GM21619 (cell line): ENCODE results near the gene CPA5.

Source experiments
- ATAC-seq: cut with Tn5 transposase; IDR thresholded peaks from one replicate; pipeline ENCODE4 v1.9.1; 2021; ENCODE audit not compliant: unreplicated experiment

Gene CPA5

DNA sequence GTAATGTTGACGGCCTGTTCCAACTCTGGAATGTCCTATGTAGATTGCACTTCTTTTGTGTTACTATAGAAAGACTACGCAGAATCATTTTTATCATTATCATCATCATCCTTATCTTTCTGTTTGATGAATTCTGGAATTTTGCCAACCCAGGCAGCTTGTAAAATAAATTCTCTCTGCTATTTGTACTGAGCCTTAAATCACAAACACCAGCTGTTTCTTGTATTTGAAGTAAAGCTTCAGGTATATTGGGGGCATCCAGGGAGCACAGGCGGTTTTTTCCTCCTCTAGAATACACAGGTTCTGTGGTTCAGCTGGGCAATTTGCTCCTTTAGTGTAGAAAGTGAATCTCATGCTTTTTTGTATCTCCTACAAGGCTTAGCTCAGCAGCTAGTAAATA lies 14.9 kb upstream of the CPA5 start:
- no peak for ATAC-seq

- ATAC-seq = no peak
These were observed 12.2 kb upstream of the CPA5 start for GRCh38 chr7:130332259-130333053.

DNA sequence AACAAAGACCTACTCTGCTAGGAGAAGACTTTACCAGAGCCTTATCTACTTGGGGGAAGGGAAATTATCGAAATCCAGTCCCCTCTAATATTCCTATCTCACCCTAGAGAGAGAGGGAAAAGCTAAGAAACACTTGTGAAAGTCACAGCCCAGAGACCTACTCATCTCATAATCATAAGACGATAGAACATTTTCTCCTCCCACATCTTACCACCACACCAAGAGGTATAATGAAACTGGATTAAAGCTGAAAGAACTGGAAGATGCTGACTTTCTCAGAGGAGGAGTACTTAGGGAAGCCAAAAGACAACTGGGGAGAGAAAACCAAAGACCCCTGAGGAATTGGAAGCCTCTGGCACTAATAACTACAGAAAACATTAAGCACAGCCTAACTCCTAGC lies 10.8 kb upstream of the CPA5 start:
- ATAC-seq = no peak

- ATAC-seq = no peak
These were observed 10.3 kb upstream of the CPA5 start for GRCh38 chr7:130334274-130334673.

- no peak for ATAC-seq
These were observed 7.1 kb upstream of the CPA5 start for GRCh38 chr7:130337410-130337971.

- no peak for ATAC-seq
These were observed 6.4 kb upstream of the CPA5 start for GRCh38 chr7:130338233-130338632.

- ATAC-seq = no peak
These were observed 2.7 kb upstream of the CPA5 start for GRCh38 chr7:130341882-130342281.

- no peak for ATAC-seq
These were observed 1.8 kb upstream of the CPA5 start for GRCh38 chr7:130342701-130343380.

DNA sequence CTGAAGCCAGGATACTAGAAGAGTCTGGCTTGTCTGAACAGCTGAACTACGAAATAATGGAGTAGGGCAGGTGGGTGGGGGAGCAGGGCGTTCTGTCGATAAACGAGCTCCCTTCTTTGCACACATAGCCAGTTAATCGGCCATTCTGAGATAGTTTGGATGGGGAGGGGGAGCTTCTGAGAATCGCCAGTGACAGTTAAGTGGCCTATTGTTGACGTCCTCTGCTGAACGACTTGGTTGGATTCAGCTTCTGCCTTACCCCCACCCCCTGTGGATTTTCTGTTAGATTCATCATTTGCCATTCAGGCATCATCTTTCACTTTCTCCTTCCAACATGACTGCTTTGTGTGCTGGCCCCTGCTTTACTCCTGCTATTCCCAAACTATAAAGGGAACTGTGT lies 520 bp downstream of the CPA5 start:
- no peak for ATAC-seq

- no peak for ATAC-seq
These were observed 1.1 kb downstream of the CPA5 start for GRCh38 chr7:130345725-130346124.

DNA sequence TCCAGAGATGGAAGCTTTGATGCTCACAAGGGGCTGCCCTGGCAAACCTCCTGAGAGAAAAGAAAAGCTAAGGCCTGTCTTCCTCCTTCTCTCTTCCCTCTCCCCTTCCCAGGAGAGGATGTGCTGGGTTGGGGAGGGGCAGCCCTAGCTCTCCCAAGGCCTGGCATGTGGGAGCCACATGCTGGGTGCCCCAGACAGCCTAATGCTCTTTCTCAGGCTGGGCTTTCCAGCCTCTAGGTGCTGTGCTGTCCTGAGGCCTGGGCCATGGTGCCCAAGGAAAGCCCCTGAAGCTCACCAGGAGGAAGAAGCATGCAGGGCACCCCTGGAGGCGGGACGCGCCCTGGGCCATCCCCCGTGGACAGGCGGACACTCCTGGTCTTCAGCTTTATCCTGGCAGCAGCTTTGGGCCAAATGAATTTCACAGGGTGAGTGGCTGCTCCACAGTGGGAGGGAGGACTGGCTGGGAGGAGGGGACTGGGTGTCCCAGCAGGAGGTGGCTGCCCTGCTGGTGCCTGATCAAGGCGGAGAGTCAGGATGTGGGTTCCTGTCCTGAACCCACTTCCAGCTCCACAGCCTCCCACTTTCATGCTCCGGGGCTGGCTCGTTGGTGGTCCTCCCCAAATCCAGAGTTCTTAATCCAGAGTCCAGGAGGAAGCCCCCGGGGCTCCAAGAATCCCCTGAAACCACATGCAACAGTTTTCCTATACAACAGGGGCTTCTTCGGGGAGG lies 1.7 kb downstream of the CPA5 start:
- ATAC-seq = no peak

DNA sequence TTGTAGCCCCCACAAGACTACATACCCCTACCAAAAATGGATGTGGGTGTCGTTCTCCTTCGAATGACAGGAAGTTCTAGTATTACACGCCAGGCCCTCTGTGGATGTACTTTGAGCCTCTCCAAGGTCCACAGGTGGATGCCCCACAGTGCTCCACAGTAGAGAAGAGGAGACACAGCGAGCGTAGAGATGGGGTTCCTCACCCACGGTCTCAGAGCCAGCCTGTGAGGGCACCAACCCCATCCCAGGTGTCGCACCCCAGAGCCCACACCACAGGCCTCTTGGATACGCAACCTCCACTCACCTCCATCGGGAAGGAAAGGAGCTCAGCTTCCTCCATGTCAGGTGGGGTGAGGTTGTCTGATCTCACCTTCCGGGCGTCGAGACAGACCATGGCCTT lies 2.3 kb downstream of the CPA5 start:
- ATAC-seq = no peak

DNA sequence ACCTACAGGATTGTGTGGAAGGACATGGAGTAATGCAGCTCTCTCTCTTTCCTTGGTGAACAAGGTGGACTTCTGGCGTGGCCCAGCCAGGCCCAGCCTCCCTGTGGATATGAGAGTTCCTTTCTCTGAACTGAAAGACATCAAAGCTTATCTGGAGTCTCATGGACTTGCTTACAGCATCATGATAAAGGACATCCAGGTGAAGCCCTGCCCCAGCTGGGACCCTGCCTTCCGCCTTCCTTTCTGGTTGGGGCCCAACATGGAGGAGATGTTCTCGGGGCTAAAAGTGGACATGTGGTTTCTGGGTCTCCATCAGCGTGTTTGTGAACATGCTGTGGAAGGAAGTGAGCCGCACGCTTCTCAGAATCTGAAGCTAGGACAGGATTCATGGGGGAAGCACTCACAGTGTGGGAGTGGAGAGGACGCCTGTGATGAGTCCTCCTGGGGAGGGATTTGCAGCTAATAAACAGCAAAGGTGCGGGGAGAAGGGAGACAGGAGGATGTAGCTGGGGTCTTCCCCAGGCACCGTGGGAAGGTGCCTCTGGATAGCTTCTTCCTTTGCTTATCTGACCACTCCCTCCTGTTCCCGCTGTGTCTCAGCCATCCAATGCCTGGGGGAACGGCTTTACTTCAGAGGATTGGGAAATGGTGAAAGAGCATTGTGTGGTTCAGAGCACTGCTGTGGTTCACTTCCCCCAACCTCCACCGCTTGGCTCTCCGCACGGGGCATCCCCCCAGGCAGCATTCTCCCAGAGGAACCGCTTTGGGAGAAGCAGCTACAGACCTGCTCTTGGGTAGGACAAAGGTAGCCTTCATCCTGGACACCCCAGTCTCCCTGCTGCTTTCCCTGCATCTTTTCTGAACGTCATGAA lies 5.5 kb downstream of the CPA5 start:
- ATAC-seq = no peak

DNA sequence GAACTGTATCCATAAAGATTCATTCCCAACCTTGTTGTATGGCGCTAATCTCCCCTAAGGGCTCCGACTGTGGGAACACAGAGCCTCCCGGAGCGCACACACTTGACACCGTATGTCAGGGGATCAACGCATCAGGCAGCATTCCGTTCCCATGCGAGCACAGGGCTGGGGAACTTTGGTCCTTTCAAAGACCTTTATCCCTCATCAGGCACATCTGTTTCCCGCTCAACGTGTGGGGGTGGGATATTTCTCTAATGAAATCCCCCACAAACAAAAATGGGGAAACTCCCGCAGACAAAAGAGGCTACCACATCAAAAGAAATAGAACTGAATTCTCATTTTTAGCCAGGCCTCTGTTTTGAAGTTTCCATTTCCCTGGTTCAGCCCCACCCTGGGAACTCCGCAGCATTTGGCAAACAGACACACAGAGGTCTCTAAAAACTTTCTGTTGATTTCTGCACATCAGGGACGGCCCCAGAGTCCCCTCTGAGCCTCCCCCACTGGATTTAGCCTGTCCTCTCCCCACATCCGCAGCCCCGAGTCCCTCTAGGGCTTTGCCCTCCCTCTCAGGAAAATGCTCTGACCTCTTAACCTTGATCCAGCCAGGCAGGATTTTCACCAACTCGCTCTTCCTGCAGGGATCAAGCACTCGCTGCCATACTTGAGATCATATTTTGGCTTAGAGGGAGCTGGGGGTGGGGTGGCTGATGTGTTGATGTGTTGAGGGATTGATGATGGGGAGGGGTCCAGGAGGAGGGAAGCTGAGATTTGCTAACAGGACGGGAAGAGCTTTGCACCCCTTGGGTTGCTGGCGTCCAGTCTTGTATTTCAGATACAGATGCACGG lies 6.6 kb downstream of the CPA5 start:
- no peak for ATAC-seq

GRCh38 chr7:130351791-130352090 lies 7.1 kb downstream of the CPA5 start:
- no peak for ATAC-seq

GRCh38 chr7:130352194-130353074 lies 7.8 kb downstream of the CPA5 start:
- ATAC-seq = no peak

- no peak for ATAC-seq
These were observed 8.6 kb downstream of the CPA5 start for GRCh38 chr7:130353196-130353595.

- no peak for ATAC-seq
These were observed 11.7 kb downstream of the CPA5 start for GRCh38 chr7:130356121-130356875.
